ENCODE data around the gene NAA25.

Gene NAA25

GRCh38 chr12:112091563-112091962 lies 17.0 kb downstream of the NAA25 start:
- DNase-seq (ENCODE audit: low read depth), result no peak
- TF ChIP-seq, protein P1, sequence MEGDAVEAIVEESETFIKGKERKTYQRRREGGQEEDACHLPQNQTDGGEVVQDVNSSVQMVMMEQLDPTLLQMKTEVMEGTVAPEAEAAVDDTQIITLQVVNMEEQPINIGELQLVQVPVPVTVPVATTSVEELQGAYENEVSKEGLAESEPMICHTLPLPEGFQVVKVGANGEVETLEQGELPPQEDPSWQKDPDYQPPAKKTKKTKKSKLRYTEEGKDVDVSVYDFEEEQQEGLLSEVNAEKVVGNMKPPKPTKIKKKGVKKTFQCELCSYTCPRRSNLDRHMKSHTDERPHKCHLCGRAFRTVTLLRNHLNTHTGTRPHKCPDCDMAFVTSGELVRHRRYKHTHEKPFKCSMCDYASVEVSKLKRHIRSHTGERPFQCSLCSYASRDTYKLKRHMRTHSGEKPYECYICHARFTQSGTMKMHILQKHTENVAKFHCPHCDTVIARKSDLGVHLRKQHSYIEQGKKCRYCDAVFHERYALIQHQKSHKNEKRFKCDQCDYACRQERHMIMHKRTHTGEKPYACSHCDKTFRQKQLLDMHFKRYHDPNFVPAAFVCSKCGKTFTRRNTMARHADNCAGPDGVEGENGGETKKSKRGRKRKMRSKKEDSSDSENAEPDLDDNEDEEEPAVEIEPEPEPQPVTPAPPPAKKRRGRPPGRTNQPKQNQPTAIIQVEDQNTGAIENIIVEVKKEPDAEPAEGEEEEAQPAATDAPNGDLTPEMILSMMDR (IDR thresholded peaks at IDR 0.05; ENCODE audit: low read length, missing control alignments), result no peak
- no peak overlapping the region for H3K4me3 ChIP-seq (replicated peaks; ENCODE audit: low read depth, low read length)

DNA sequence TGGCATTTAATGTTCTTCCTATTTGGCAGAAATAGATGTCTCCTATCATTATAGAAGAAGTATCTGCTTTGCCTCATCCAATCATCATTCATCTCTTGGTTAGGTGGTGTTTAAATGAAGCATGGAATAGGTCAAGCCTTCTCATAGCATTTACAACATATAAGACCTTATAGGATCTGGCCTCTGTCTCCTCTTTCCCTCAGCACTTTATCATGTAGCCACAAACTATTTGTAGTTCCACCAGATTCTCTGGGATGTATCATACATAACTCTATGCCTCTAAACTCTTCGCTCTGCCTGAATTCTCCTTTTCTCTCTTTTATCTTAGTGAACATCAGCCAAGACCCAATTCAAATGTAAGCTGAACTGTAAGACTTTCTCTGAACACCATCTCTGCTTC lies 20.7 kb downstream of the NAA25 start:
- DNase-seq (ENCODE audit: low read depth), result no peak
- TF ChIP-seq, protein P1 (IDR thresholded peaks at IDR 0.05; ENCODE audit: low read length, missing control alignments), result no peak
- no peak overlapping the region for H3K4me3 ChIP-seq (replicated peaks; ENCODE audit: low read depth, low read length)

- H3K4me3 ChIP-seq (replicated peaks; ENCODE audit: low read depth, low read length), result no peak overlapping the region
- DNase-seq (ENCODE audit: low read depth), result no peak
- TF ChIP-seq, protein P1 (IDR thresholded peaks at IDR 0.05; ENCODE audit: low read length, missing control alignments), result peak; percentile 37
Measured at GRCh38 chr12:112087055-112087850, 21.3 kb downstream of the NAA25 start.

GRCh38 chr12:112066566-112066965 lies 42.0 kb downstream of the NAA25 start:
- TF ChIP-seq, protein P1 (IDR thresholded peaks at IDR 0.05; ENCODE audit: low read length, missing control alignments), result no peak
- DNase-seq (ENCODE audit: low read depth), result no peak
- no peak overlapping the region for H3K4me3 ChIP-seq (replicated peaks; ENCODE audit: low read depth, low read length)

DNA sequence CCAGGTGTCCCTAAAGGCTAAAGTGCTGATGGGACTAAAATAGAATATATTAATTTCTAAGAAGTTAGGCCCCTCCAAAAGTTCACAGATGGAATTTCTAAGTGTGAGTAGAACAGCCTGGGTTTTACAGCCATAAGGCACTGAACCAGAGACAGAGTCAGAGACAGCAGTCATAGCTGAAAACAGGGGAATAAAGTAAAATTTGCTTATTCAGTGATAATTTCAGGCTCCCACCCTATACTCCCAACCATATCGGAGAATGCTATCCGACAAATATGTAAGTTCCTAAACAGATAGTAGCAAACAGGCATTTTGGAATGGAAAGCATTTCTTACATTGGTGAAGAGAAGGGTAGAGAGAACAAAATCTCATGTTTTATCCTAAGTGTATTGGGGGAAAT lies 45.3 kb downstream of the NAA25 start:
- DNase-seq (ENCODE audit: low read depth), result no peak
- TF ChIP-seq, protein P1 (IDR thresholded peaks at IDR 0.05; ENCODE audit: low read length, missing control alignments), result no peak
- no peak overlapping the region for H3K4me3 ChIP-seq (replicated peaks; ENCODE audit: low read depth, low read length)

GRCh38 chr12:112061137-112061536 lies 47.4 kb downstream of the NAA25 start:
- TF ChIP-seq, protein P1 (IDR thresholded peaks at IDR 0.05; ENCODE audit: low read length, missing control alignments), result no peak
- DNase-seq (ENCODE audit: low read depth), result no peak
- no peak overlapping the region for H3K4me3 ChIP-seq (replicated peaks; ENCODE audit: low read depth, low read length)

GRCh38 chr12:112049351-112049750 lies 59.2 kb downstream of the NAA25 start:
- no peak for DNase-seq (ENCODE audit: low read depth)
- no peak overlapping the region for H3K4me3 ChIP-seq (replicated peaks; ENCODE audit: low read depth, low read length)
- TF ChIP-seq, protein P1 (IDR thresholded peaks at IDR 0.05; ENCODE audit: low read length, missing control alignments), result no peak
